ENCODE data around the gene KRTAP10-4.
A peak's percentile ranks its signal among the peaks of the same experiment; 100 is the strongest.
"Not testable (repeated sequence)": the region's sequence is repeated elsewhere in the genome, so short reads cannot be mapped to it uniquely, and the experiment has no call there.

The KRTAP10-4 gene

GRCh38 chr21:44535963-44536362, 37.6 kb upstream of the KRTAP10-4 start:
- no peak for DNase-seq

GRCh38 chr21:44537930-44538911, 35.3 kb upstream of the KRTAP10-4 start:
- DNase-seq: no peak

DNA sequence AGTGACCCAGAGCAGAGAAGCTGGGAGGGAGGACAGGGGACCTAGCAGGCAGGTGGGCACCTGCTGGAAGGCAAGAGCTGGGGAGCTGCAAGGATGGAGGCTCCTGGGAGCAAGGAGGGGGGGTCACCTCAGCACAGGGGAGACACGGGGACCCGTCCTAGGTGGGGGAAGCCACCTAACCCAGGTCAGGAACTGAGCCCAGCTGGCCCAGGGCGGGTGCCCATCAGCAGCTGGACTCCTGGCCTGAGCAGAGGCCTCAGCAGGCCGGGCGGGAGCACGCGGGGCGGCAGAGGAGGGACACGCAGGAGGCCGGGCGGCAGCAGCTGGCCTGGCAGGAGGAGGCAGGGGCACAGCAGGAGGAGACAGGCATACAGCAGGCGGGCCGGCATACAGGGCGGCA, 34.5 kb upstream of the KRTAP10-4 start:
- peak in 1 of 2 experiments; percentile 4 for DNase-seq

DNA sequence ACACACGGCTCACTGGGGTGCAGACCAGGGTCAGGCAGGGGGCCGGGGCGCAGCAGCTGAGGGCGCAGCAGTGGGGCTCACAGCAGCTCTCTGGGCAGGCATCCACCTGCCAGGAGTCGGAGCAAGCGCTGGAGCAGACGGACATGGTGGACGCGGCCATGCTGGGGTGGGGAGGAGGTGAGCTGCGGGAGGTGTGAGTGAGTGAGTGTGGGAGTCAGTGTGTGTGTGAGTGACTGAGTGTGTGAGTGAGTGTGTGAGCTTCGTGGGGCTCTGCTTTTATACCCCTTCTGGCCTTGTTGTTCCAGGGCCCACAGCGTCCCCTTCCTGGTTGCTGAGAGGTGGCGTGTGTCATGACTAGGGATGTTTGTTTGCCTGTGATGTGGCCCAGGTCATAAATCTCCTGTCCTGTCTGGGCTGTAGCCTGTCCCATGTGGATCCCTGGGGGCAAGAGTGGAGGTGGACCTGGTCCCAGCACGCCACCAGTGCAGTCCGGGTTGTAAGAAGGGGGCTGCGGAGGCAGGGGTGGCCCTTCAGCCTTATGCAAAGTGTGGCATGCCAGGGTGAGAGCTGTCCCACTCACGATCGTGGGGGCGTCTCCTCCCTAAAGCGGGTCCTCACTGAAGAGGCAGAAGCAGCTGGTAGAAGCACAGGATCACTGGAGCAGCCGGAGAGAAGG, 33.4 kb upstream of the KRTAP10-4 start, which contains the start of gene KRTAP10-1:
Gene KRTAP10-1, minus strand, starts transcription at position 205 of the 676 bp plus-strand sequence. Its CDS starts 45 bp downstream, at position 160.
- peak in 1 of 2 experiments; percentile 9 for DNase-seq

- DNase-seq: no peak
These were observed 32.7 kb upstream of the KRTAP10-4 start for GRCh38 chr21:44540741-44541288.

GRCh38 chr21:44542716-44543115, 30.8 kb upstream of the KRTAP10-4 start:
- DNase-seq: no peak

DNA sequence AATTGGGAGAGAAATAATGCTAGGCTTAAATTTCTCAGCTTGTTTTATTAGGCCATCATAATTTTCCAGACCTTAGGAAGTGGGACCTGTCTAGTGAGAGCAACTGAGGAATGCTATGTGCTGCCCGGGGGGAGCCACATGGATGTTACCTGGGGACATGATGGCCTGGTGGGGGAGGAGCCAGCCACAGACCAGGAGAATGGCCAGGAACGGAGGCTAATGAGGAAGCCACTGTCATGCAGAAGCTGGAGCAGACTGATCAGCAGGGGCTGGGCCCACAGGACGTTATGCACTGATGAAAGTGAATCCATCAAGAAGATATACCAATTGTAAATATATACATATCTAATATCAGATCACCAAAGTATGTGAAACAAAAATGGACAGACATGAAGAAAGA, 29.0 kb upstream of the KRTAP10-4 start:
- no peak for DNase-seq

GRCh38 chr21:44547656-44548331, 25.7 kb upstream of the KRTAP10-4 start:
- peak; percentile 30 to 32 for DNase-seq

DNA sequence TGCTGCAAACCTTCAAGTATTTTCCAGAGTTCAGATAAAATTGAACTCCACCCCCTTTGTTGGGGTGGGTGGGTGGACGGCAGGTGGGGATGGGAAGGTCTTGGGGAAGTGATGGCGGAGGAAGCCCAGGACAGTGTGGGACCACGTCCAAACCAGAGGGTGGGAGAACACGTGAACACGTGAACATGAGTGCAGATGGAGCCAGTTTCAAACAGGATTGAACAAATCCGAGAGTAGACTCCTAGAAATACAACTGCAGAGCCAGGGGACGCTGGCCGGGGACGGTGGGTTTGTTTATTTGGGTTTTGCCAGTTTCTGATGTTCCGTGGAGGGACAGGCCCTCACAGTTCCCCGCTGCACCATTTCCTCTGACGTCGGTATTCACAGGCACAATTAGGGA, 25.1 kb upstream of the KRTAP10-4 start:
- DNase-seq: no peak

DNA sequence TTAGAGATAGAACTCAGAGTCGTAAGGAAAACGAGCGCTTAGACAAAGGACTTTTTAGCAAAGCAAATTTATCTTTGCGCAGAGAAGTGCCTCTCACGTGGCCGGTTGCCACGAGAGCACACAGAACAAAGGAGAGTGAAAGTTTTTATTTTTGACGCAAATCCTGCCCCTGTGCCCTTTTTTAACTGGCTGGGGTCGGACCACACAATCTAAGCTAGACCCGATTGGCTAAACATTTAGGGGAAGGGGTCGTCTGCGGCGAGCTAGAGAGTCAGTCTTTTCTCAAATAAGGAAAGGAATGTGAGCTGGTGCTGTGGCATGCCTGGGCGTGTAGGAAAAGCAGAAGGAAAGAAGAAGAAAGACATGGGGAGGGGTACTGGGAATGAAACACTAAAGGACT, 24.6 kb upstream of the KRTAP10-4 start:
- no peak for DNase-seq

- peak in 1 of 2 experiments; percentile 13 for DNase-seq
These were observed 23.9 kb upstream of the KRTAP10-4 start for GRCh38 chr21:44549525-44550211.

GRCh38 chr21:44550285-44550684, 23.2 kb upstream of the KRTAP10-4 start:
- DNase-seq: not testable (repeated sequence)

DNA sequence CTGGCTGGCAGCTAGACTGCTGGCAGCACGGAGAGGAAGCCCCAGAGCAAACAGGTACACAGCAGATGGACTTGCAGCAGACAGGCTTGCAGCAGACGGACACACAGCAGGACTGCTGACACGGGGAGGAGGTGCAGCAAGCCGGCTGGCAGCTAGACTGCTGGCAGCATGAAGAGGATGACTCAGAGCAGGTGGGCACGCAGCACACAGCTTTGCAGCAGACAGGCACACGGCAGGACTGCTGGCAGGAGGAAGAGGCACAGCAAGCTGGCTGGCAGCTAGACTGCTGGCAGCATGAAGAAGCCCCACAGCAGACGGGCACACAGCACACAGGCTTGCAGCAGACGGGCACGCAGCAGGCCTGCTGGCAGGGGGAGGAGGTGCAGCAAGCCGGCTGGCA, 22.7 kb upstream of the KRTAP10-4 start:
- peak in 1 of 2 experiments; percentile 15 for DNase-seq

DNA sequence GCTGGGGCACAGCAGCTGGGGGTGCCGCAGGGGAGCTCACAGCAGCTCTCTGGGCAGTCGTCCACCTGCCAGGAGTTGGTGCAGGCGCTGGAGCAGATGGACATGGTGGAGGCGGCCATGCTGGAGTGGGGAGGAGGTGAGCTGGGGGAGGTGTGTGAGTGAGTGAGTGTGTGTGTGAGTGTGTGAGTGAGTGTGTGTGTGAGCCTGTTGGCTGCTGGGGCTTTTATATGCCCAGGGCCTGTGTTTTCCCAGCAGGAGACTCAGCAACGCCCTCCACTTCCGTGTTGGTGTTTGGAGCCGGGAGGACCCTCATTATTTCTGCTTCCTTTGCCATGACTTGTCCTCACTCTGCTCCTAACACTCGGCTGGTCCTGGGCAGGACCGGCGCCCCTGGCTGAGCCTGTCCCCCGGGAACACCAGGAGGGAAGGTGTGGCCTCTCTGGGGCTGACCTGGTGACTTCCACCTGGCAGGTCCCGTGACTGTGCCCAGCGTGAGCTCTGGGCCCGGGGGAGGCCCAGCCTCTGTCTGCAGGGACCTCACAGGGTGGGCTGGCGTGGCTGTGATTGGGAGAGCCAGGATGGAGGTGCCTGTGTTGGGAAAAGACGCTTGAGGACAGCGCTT, 22.1 kb upstream of the KRTAP10-4 start, which contains the start of gene KRTAP10-2:
Gene KRTAP10-2, minus strand, starts transcription at position 166 of the 622 bp plus-strand sequence. Its CDS starts 47 bp downstream, at position 119.
- no peak for DNase-seq

GRCh38 chr21:44552136-44552535, 21.4 kb upstream of the KRTAP10-4 start:
- no peak for DNase-seq

GRCh38 chr21:44552681-44553080, 20.8 kb upstream of the KRTAP10-4 start:
- no peak for DNase-seq

- DNase-seq: no peak
These were observed 18.2 kb upstream of the KRTAP10-4 start for GRCh38 chr21:44555200-44555875.

DNA sequence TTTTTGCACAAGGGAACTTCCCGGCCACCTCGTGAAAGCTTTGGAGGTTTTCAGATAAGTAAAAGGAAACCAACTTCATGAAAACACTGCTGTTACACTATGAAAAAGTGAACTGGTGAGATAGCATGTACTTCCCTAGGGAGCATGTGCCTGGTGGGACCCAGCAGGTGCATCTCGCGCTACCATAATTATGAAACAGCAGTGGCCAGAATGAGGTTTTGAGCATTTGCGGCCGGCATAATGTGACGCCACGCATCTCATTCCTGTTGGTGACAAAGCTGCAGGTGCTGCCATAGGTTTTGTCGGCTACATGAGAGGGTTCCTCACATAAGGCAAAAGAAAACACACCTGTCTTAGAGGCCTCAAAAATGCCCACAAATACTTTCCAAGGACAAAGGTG, 16.6 kb upstream of the KRTAP10-4 start:
- DNase-seq: no peak

GRCh38 chr21:44557491-44558328, 15.8 kb upstream of the KRTAP10-4 start:
- no peak for DNase-seq

DNA sequence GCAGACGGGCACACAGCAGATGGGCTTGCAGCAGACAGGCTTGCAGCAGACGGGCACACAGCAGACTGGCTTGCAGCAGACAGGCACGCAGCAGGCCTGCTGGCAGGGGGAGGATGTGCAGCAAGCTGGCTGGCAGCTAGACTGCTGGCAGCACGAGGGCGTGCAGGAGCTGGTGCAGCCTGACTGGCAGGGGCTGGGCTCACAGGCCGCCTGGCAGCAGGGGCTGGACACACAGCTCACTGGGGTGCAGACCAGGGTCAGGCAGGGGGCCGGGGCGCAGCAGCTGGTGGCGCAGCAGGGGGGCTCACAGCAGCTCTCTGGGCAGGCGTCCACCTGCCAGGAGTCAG, 15.2 kb upstream of the KRTAP10-4 start:
- not testable (repeated sequence) for DNase-seq

All from activated T-cell treated with anti-CD3 and anti-CD28 coated beads, Interleukin-2, amount 50 U/mL, for 48 hours (primary cell).